H1 (cell line): Measurements from ENCODE around the gene DAPK1. TPM values are rescaled to one million over a fixed set of nuclear protein-coding genes. Genes with fewer than 3 reads are reported as not detected.

Experiments
- polyA plus RNA-seq, 7 experiments: library from polyadenylated mRNA; depleted of rRNA in 3 of 7; stranded (reverse) in 5 of 7; unstranded in 2 of 7; fragments of >200 nt in 5 of 7; fragments of 200-250 nt in 2 of 7; gene quantifications; 1 replicate in 5 of 7; 2 replicates in 1 of 7; 4 replicates in 1 of 7; pipeline versions ENCODE4 v1.2.1 to v1.2.3, GENCODE V29; 2011 to 2013; ENCODE audit warnings: missing spikeins in 2 of 7, mixed read lengths in 2 of 7
- small RNA-seq: library from polyadenylated mRNA; stranded (forward); fragments of <200 nt; extraction: miRNeasy Mini kit (QIAGEN cat#:217004); gene quantifications from one replicate; pipeline ENCODE3, GENCODE V24; 2013; ENCODE audit not compliant: insufficient read depth
- total RNA-seq: library from RNA; stranded (reverse); fragmentation: NEBNext Ultra II Directional; extraction: Animal tissue kit (Norgen Biotek cat#: 25700); gene quantifications from 2 replicates; pipeline ENCODE4 v1.2.1, GENCODE V29; 2021

DAPK1 gene
- total and polyA plus RNA-seq, 2 of the 8 experiments (the other 6 are each of a cell fraction or from before 2014, with no cell fraction given): 62.4 to 131 TPM

Small RNA genes lying within 50 kb of the gene (small RNA-seq; reads per million reads assigned to genes)
- gene AL161787.1: 0.69 reads per million

Other genes starting within 250 kb of the DAPK1 start
- gene CTSL, start 228.3 kb downstream of the DAPK1 start, total RNA-seq: 34.4 and 38.2 TPM in 2 replicates
- gene CTSL, start 228.3 kb downstream of the DAPK1 start, polyA plus RNA-seq (2011; rRNA removed): 25.2 and 34.2 TPM in 2 replicates